Lung (tissue), 12 donors: ENCODE measurements around the gene KCNG1. TPM values are rescaled to one million over a fixed set of nuclear protein-coding genes. Genes with fewer than 3 reads are reported as not detected.

Source experiments
- ATAC-seq: fragments of 200-7000 bp; cut with Tn5 transposase; one replicate; pipeline ENCODE4 v1.9.1; 2020; ENCODE audit warnings: moderate number of reproducible peaks; ENCODE audit not compliant: insufficient read depth, low FRiP score
- DNase-seq, 3 donors: peaks; one replicate each; pipeline ENCODE4 v3.0.0-alpha.2; 2013 to 2017
- H3K27ac ChIP-seq, 2 donors: one replicate each; pipeline ENCODE4 v1.5.1; 2013; ENCODE audit warnings: mild to moderate bottlenecking in 2 of 2, moderate library complexity in 2 of 2, control low read depth in 1 of 2, inconsistent platforms in 1 of 2, low read depth in 1 of 2, low read length in 1 of 2
- H3K27me3 ChIP-seq, 3 donors: one replicate each; pipeline ENCODE4 v1.5.1; 2013; ENCODE audit warnings: low read length in 2 of 3; ENCODE audit not compliant: control insufficient read depth in 3 of 3, insufficient read depth in 3 of 3
- H3K36me3 ChIP-seq, 4 donors: one replicate each; pipeline ENCODE4 v1.5.1; 2013; ENCODE audit warnings: low read length in 4 of 4, mild to moderate bottlenecking in 1 of 4, moderate library complexity in 1 of 4; ENCODE audit not compliant: control insufficient read depth in 4 of 4, insufficient read depth in 4 of 4
- H3K4me1 ChIP-seq, 5 donors: one replicate each; pipeline ENCODE4 v1.5.1; 2013; ENCODE audit warnings: low read length in 5 of 5, mild to moderate bottlenecking in 2 of 5, moderate library complexity in 1 of 5; ENCODE audit not compliant: control insufficient read depth in 5 of 5, insufficient read depth in 5 of 5
- H3K4me3 ChIP-seq: one replicate; pipeline ENCODE4 v1.5.1; 2013; ENCODE audit warnings: mild to moderate bottlenecking, control low read depth, moderate library complexity
- H3K9ac ChIP-seq, 2 donors: one replicate each; pipeline ENCODE4 v1.5.1; 2013; ENCODE audit warnings: low read length in 2 of 2, control low read depth in 1 of 2; ENCODE audit not compliant: insufficient read depth in 1 of 2
- H3K9me3 ChIP-seq, 4 donors: one replicate each; pipeline ENCODE4 v1.5.1; 2013; ENCODE audit warnings: low read length in 3 of 4, mild to moderate bottlenecking in 1 of 4, moderate library complexity in 1 of 4; ENCODE audit not compliant: control insufficient read depth in 4 of 4, insufficient read depth in 3 of 4
- WGBS, 2 donors: extraction: QIAGEN DNeasy Blood & Tissue Kit; methylation state at CpG; one replicate each; pipeline ENCODE4 v1.1.7; 2013; 5-methylcytosine and 5-hydroxymethylcytosine counted together
- polyA plus RNA-seq, 2 donors: library from polyadenylated mRNA; stranded (reverse); fragments of 200-250 nt; gene quantifications; one replicate each; pipeline ENCODE4 v1.2.1, GENCODE V29; 2013
- total RNA-seq, 2 donors: library from RNA; depleted of rRNA in 1 of 2; stranded (reverse); fragments of >200 nt in 1 of 2; gene quantifications; one replicate each; pipeline ENCODE4 v1.2.1, GENCODE V29; 2014 to 2021
- TF ChIP-seq, protein P1 (sequence below): IDR thresholded peaks from 2 replicates; pipeline ENCODE4 v1.5.1; 2012; ENCODE audit warnings: mild to moderate bottlenecking; ENCODE audit errors: control extremely low read depth, extremely low read depth
- donor health status: control.
- donor health status: control.
- donor health status: Bipolar disorder and iron deficiency.
- donor health status: healthy.
- donor health status: DM: yes; HTN: yes; CAD: no.

KCNG1 gene
- total and polyA plus RNA-seq, 4 donors: 0.14 to 0.58 (median 0.42) TPM

DNA sequence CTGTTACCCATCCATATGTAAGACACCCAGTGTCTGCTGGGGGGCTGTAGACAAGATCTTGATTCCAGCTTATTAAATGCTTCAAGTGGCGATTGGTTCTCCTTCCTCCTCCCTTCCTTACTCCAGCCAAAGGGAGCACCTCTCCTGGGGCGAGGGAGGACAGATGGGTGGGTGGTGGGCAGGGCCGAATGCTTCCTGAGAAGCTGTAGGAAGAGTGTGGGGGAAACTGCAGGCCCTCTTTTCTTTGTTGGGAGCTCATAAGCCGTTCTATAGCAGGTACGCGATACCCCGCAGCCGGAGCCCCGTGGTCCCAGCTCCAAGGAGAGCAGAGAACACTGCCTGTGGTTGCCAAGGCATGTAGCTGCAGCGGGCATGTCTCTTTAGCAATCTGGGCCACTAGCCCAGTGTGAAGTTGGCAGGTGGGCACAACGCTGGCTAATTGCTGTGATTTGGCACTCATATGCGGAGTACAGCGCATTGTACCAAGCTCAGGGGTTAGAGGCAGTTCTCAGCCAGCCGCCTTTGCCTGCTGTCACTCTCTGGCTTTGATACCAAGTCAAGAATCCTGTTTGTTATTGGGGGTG is 14.7 kb upstream of the KCNG1 start:
- DNase-seq (no peak), ATAC-seq (no peak)
- TF ChIP-seq, protein P1, sequence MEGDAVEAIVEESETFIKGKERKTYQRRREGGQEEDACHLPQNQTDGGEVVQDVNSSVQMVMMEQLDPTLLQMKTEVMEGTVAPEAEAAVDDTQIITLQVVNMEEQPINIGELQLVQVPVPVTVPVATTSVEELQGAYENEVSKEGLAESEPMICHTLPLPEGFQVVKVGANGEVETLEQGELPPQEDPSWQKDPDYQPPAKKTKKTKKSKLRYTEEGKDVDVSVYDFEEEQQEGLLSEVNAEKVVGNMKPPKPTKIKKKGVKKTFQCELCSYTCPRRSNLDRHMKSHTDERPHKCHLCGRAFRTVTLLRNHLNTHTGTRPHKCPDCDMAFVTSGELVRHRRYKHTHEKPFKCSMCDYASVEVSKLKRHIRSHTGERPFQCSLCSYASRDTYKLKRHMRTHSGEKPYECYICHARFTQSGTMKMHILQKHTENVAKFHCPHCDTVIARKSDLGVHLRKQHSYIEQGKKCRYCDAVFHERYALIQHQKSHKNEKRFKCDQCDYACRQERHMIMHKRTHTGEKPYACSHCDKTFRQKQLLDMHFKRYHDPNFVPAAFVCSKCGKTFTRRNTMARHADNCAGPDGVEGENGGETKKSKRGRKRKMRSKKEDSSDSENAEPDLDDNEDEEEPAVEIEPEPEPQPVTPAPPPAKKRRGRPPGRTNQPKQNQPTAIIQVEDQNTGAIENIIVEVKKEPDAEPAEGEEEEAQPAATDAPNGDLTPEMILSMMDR: no peak
- no peaks in the 10 kb centered on the region for H3K36me3 ChIP-seq
- H3K4me3 ChIP-seq: no peak overlapping the region
- peaks cover 0 to 7% (median 0%) of the 10 kb centered on the region in 5 donors for H3K4me1 ChIP-seq
- WGBS, 2 donors: 87 to 91% methylated on average over 14 of the region's 14 CpGs
- peaks cover 0 to 1% (median 0%) of the 10 kb centered on the region in 4 donors for H3K9me3 ChIP-seq
- no peak overlapping the region for H3K27ac ChIP-seq
- peaks cover 0 to 12% (median 5%) of the 10 kb centered on the region in 3 donors for H3K27me3 ChIP-seq
- no peak overlapping the region for H3K9ac ChIP-seq

DNA sequence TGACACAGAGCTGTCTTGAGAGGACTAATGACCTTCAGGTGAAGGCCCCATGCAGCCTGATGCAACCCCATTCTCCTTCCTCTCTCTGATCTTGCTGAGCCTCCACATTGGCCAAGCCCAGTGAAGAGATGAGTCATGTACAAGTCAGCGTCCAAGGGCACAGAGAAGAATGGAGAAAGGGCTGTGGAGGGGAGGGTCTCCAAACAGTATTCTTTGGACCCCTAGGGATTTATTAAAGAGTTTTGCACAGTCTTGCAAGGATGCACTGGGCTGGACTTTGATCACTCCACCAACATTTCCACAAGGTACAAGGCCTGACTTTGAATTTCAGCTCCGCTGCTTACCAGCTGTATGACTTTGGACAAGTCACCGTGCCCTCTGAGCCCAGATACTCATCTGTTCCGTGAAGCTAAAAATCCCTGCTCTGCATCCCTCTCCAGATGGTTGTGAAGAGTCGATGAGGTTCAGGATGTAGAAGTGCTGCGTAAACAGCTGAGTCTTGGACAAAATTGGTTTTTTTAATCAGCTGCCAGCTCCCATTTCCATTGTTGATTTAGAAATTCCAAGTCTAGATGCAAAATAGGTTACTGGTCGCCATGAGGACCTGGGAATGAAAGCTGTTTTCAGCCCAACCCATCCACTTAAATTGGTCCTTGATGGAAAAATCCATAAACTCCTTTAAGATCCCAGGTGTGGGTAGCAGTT is 14.1 kb upstream of the KCNG1 start:
- peaks cover 0 to 5% (median 0%) of the 10 kb centered on the region in 4 donors for H3K9me3 ChIP-seq
- no peak for ATAC-seq
- peaks cover 0 to 7% (median 0%) of the 10 kb centered on the region in 5 donors for H3K4me1 ChIP-seq
- no peak overlapping the region for H3K27ac ChIP-seq
- 76 to 84% methylated on average over 7 of the region's 7 CpGs for WGBS, 2 donors
- H3K9ac ChIP-seq: no peak overlapping the region
- H3K27me3 ChIP-seq: peaks cover 0 to 12% (median 5%) of the 10 kb centered on the region in 3 donors
- H3K36me3 ChIP-seq: no peaks in the 10 kb centered on the region
- DNase-seq: no peak
- TF ChIP-seq, protein P1: no peak
- H3K4me3 ChIP-seq: no peak overlapping the region

DNA sequence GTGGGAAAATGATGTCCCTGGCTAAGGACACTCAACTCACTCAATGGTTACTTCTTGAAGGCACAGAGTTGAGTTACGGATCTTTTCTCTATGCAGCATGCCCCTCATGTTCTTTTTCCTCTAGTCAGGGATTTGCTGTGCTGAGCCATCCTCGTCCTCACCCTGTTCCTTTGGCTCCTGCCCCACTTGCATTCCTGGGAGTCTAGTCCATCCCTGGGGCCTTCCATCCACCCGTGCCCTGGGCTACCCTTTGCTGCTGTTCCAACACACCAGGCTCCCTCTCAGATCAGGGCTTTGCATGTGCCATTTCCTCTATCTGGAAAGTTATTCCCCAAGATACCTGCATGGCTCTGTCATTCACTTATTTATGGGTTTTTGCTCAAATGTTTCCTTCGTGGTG is 13.3 kb upstream of the KCNG1 start:
- Histone ChIP-seq H3K4me1 (peaks cover 0 to 7% (median 0%) of the 10 kb centered on the region in 5 donors), H3K9ac (no peak overlapping the region), H3K27me3 (peaks cover 0 to 14% (median 7%) of the 10 kb centered on the region in 3 donors), H3K27ac (no peak overlapping the region), H3K9me3 (peaks cover 0 to 13% (median under 1%) of the 10 kb centered on the region in 4 donors), H3K36me3 (no peaks in the 10 kb centered on the region), H3K4me3 (no peak overlapping the region)
- ATAC-seq (no peak), DNase-seq (no peak)
- WGBS, 2 donors: 78 to 80% methylated on average over 4 of the region's 4 CpGs
- TF ChIP-seq, protein P1: no peak
